GM18519 (cell line): ENCODE measurements around the gene ATF4.

Source experiments
- ATAC-seq: cut with Tn5 transposase; IDR thresholded peaks from one replicate; pipeline ENCODE4 v1.9.1; 2021; ENCODE audit warnings: mild to moderate bottlenecking, moderate library complexity; ENCODE audit not compliant: unreplicated experiment, low FRiP score

Gene ATF4

GRCh38 chr22:39554151-39554550 is 33.8 kb downstream of the ATF4 start:
- no peak for ATAC-seq

DNA sequence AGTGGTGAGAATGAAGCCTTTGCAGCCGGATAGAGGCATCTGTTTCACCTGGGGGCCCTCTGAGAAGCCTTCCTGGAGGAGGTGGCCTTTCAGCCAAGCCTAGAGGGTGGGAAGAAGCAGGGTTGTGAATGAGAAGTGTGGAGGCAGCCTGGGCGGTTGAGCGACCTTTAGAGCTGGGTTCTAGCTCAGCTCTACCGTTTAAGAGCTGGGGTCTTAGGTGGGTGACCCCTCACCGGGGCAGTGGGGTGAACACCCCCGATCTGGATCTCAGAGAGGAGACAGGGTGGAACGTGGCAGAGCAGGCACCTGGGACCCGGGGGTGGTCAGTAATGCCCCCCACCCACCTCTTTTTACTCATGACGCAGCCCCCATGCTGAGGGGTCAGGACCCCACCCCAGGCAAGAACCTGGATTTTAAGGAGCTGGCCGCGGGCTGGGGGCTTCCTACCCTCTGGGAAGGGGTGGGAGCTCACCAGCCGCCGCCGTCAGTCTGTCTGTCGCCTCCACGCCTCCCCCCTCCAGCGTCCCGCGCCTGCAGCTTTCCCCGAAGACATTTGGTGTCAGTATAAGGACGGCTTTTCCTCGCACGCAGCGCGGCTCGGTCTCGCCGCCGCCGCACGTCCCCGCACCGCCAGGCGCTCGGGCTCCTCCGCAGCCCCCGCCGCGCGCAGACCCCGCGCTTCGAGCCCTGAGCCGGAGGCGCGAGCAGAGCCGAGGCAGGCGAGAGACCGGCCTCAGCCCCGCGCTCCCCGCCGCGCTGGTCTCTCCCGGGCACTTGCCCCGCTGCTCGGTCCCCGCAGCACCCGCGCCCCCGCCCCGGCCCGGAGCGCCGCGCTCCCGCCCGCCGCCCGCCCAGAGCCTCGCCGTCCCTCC is 36.8 kb downstream of the ATF4 start:
- no peak for ATAC-seq

GRCh38 chr22:39558254-39558727 is 37.9 kb downstream of the ATF4 start:
- no peak for ATAC-seq

- ATAC-seq: no peak
Observed at GRCh38 chr22:39558950-39559349, 38.6 kb downstream of the ATF4 start.

DNA sequence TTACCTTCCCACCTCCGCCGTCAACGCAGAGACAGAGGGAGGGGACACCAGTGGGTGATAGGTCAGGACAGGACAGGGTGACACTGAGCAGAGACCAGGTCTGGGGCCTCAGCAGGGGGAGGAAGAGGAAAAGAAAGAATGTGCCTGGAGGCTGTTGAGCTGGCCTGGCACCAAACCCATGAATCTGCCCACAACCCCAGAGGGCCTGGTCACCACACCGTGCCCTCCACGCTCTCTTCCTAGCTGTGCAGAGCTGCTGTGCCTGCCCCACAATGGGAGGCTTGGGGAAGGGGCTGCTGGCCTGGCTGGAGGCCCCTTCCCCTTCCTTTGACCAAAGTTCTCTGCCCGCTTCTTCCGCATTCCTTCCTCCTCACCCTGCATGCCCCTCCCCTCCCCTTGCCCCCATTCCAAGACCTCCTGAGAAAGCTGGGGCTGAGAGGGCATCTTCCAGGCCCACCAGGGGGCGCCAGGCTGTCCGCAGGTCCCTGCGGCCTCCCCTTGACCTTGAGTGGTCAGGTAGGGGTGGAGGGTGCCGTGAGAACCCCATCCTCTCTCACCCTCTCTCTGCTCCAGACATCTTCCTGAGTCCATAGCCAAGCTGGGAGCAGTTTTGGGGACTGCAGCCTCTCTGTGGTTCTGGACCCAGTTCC is 39.2 kb downstream of the ATF4 start:
- no peak for ATAC-seq

DNA sequence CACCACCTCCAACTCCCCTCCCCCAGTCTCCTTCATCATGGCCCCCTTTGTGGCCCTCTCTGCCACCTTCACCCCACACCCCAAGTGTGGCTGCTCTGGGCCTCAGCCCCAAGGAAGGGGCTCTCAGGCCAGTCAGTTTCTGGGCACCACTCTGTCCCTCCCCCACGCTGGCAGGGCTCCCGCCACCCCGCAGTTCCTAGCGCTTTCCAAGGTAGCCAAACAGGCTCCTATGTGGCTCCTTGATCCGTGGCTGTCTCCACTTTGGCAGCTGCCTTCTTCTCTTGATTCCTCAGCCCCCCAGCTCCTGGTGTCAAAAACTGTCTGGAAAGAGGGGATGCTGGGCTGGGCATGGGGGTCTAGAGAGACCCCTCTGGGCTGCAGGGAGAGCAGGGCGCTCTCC is 39.8 kb downstream of the ATF4 start:
- no peak for ATAC-seq

DNA sequence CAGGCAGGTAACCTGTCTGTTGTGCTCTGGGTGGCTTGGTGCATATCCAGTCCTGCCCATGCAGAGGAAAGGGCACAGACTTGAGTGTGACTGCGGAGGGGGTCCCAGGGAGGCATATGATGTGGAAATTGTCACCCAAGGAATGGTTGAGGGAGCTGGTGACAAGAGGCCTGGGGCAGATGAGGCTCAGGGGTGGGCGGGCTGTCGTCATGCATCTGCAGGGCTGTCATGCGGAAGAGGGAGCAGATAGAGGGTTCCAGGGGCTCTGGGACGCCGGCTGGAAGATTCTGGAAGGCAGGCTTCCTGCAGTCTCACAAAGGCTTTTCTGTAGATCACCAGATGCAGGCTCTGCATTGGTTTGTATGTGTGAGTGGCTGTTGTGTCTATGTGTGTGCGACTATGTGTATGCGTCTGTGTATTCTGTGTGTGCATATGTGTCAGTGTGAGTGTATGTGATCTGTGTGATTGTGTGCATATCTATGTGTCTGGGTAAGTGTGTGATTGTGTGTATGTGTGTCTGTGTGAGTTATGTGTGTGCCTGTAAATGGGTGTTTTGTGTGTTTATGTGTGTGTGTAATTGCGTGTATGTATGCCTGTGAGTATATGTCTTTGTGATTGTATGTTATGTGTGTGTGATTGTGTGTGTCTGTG is 42.6 kb downstream of the ATF4 start:
- no peak for ATAC-seq

DNA sequence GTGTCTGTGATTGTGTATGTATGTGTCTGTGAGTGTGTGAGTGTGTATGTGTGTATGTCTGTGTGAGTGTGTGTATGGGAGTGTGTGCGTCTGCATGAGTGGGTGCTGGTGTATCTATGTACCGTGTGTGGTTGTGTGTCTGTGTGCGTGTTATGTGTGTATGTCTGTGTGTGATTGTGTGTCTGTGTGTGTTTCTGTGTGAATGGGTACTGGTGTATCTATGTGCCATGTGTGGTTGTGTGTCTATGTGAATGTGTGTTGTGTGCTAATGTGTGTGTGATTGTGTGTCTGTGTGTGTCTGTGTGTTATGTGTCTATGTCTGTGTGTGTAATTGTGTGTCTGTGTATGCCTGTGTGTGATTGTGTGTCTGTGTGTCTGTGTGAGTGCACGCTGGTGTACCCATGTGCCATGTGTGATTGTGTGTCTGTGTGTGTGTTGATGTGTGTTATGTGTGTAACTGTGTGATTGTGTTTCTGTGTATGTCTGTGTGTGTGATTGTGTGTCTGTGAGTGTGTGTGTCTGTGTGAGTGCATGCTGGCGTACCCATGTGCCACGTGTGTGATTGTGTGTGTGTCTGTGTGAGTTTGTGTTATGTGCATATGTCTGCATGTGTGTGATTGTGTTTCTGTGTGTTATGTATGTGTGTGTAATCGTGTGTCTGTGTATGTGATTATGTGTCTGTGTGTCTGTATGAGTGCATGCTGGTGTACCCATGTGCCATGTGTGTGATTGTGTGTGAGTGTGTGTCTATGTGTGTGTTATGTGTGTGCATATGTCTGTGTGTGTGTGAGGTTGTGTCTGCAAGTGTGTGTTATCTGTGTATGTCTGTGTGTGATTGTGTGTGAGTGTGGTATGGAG is 43.4 kb downstream of the ATF4 start:
- no peak for ATAC-seq

- ATAC-seq: no peak
Observed at GRCh38 chr22:39565414-39565944, 45.1 kb downstream of the ATF4 start.

- no peak for ATAC-seq
Observed at GRCh38 chr22:39567135-39567946, 47.0 kb downstream of the ATF4 start.

- ATAC-seq: no peak
Observed at GRCh38 chr22:39568278-39568981, 48.1 kb downstream of the ATF4 start.

- no peak for ATAC-seq
Observed at GRCh38 chr22:39569066-39569465, 48.7 kb downstream of the ATF4 start.

DNA sequence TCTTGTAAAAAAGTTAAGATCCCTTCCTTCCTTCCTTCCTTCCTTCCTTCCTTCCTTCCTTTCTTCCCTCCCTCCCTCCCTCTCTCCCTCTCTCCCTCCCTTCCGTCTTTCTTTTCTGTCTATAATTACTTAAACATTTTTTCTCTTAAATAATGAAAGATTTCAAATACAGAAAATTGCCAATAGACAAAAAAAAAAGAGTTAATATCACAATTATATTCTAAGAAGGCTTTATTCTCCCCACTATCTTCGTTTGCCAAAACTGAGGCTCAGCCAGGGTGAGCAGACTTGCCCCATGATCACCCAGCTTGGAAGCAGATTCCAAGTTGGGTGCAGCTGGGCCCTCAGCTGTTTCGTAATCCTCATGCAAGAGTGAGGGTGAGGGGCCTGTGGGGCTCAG is 49.9 kb downstream of the ATF4 start:
- no peak for ATAC-seq

GRCh38 chr22:39570665-39571064 is 50.3 kb downstream of the ATF4 start, which contains the start of gene CACNA1I:
TSS of gene CACNA1I (plus strand) at chr22:39570753. CDS start at chr22:39570753, 0 bp downstream.
- no peak for ATAC-seq

DNA sequence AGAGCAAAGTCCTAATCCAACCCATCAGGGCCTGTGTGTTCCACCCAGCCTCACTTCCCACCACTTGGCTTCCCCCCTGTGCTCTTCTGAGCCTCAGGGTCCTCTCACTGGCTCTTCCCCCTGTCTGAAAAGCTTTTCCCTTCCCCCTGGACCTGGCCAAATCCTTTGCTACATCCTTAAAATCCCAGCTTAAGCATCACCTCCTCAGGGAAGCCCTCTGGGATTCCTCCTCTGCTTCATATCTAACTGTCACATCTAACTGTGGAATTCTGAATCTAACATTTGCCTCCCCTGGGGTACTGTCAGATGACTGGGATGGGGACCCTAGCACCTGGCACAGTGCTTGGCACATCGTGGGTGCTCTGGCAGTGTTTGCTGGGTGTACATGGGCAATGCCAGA is 51.2 kb downstream of the ATF4 start:
- no peak for ATAC-seq
